ENCODE data around the gene TMED5.
"Not testable (repeated sequence)": the region's sequence is repeated elsewhere in the genome, so short reads cannot be mapped to it uniquely, and the experiment has no call there.

Gene TMED5

DNA sequence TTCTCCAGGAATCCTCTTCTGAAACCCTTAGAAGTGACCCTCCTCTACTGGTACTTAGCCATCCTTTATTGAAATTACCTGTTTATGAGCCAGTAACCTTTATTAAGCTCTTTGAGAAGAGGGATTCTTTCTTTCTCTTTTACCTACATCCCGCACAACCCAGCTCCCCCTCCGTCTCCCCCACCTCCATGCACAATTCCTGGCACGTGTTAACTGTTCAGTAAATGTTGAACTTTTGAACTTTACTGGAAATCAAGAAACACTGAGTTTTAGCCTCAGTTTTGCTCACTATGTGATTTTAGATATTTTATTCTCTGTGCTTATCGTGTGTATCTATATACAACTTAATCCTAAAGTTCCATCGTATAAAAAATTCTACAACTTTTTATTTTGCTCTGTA, 1.8 kb downstream of the TMED5 start:
- TF ChIP-seq, protein P1, sequence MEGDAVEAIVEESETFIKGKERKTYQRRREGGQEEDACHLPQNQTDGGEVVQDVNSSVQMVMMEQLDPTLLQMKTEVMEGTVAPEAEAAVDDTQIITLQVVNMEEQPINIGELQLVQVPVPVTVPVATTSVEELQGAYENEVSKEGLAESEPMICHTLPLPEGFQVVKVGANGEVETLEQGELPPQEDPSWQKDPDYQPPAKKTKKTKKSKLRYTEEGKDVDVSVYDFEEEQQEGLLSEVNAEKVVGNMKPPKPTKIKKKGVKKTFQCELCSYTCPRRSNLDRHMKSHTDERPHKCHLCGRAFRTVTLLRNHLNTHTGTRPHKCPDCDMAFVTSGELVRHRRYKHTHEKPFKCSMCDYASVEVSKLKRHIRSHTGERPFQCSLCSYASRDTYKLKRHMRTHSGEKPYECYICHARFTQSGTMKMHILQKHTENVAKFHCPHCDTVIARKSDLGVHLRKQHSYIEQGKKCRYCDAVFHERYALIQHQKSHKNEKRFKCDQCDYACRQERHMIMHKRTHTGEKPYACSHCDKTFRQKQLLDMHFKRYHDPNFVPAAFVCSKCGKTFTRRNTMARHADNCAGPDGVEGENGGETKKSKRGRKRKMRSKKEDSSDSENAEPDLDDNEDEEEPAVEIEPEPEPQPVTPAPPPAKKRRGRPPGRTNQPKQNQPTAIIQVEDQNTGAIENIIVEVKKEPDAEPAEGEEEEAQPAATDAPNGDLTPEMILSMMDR (IDR thresholded peaks at IDR 0.05) = no peak
- Mint-ChIP-seq H3K36me3 (ENCODE audit: low read depth) (peaks cover 24% of the 10 kb centered on the region), H3K4me1 (peaks cover 40% of the 10 kb centered on the region), H3K27ac (peak overlapping the region; percentile 53), H3K4me3 (peak overlapping the region; percentile 93), H3K27me3 (ENCODE audit: low read depth, poor library complexity) (no peaks in the 10 kb centered on the region), H3K9me3 (peaks cover 5% of the 10 kb centered on the region)
- DNase-seq = no peak

- no peak for DNase-seq
- H3K27me3 Mint-ChIP-seq (ENCODE audit: low read depth, poor library complexity) = no peaks in the 10 kb centered on the region
- TF ChIP-seq, protein P1 (IDR thresholded peaks at IDR 0.05) = no peak
- peaks cover 28% of the 10 kb centered on the region for H3K36me3 Mint-ChIP-seq (ENCODE audit: low read depth)
- H3K4me1 Mint-ChIP-seq = peaks cover 37% of the 10 kb centered on the region
- H3K9me3 Mint-ChIP-seq = peaks cover 5% of the 10 kb centered on the region
- H3K27ac Mint-ChIP-seq = peak overlapping the region; percentile 53
- peak overlapping the region; percentile 93 for H3K4me3 Mint-ChIP-seq
Measured at GRCh38 chr1:93177991-93178390, 2.2 kb downstream of the TMED5 start.

GRCh38 chr1:93174638-93175037, 5.6 kb downstream of the TMED5 start:
- not testable (repeated sequence) for DNase-seq; H3K27me3 Mint-ChIP-seq (ENCODE audit: low read depth, poor library complexity); H3K27ac Mint-ChIP-seq; H3K4me3 Mint-ChIP-seq
- Mint-ChIP-seq H3K4me1 (peaks cover 27% of the 10 kb centered on the region), H3K36me3 (ENCODE audit: low read depth) (peaks cover 56% of the 10 kb centered on the region), H3K9me3 (peaks cover 23% of the 10 kb centered on the region)

DNA sequence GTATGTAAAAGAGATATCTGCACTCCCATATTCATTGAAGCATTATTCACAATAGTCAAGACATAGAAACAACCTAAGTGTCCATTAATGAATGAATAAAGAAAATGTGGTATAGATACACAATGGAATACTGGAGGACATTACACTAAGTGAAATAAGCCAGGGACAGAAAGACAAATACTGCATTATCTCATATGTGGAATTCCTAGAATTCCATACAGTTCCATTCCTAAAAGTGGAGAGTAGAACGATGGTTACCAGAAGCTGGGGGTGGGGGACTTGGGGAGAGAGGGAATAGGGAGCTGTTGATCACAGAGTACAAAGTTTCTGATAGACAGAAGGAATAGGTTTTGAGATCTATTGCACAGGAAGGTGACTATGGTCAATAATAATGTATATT, 7.4 kb downstream of the TMED5 start:
- no peak overlapping the region for H3K27ac Mint-ChIP-seq
- H3K36me3 Mint-ChIP-seq (ENCODE audit: low read depth) = peaks cover 75% of the 10 kb centered on the region
- TF ChIP-seq, protein P1 (IDR thresholded peaks at IDR 0.05) = no peak
- no peak for DNase-seq
- peaks cover 4% of the 10 kb centered on the region for H3K27me3 Mint-ChIP-seq (ENCODE audit: low read depth, poor library complexity)
- H3K9me3 Mint-ChIP-seq = peaks cover 40% of the 10 kb centered on the region
- peaks cover 15% of the 10 kb centered on the region for H3K4me1 Mint-ChIP-seq
- H3K4me3 Mint-ChIP-seq = no peak overlapping the region

- peaks cover 52% of the 10 kb centered on the region for H3K9me3 Mint-ChIP-seq
- peaks cover 9% of the 10 kb centered on the region for H3K4me1 Mint-ChIP-seq
- H3K27me3 Mint-ChIP-seq (ENCODE audit: low read depth, poor library complexity) = peaks cover 4% of the 10 kb centered on the region
- TF ChIP-seq, protein P1 (IDR thresholded peaks at IDR 0.05) = no peak
- no peak overlapping the region for H3K4me3 Mint-ChIP-seq
- peaks cover 85% of the 10 kb centered on the region for H3K36me3 Mint-ChIP-seq (ENCODE audit: low read depth)
- H3K27ac Mint-ChIP-seq = peak overlapping the region; percentile 95
- no peak for DNase-seq
Measured at GRCh38 chr1:93171549-93172034, 8.6 kb downstream of the TMED5 start.

DNA sequence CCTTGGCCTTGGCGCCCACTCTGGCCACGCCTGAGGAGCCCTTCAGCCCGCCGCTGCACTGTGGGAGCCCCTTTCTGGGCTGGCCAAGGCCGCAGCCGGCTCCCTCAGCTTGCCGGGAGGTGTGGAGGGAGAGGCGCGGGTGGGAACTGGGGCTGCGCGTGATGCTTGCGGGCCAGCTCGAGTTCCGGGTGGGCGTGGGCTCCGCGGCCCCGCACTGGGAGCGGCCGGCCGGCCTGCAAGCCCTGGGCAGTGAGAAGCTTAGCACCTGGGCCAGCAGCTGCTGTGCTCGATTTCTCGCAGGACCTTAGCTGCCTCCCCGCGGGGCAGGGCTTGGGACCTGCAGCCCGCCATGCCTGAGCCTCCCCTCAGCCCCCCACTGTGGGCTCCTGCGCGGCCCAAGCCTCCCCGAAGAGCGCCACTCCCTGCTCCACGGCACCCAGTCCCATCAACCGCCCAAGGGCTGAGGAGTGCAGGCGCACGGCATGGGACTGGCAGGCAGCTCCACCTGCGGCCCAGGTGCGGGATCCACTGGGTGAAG, 10.0 kb downstream of the TMED5 start:
- H3K4me1 Mint-ChIP-seq; H3K27me3 Mint-ChIP-seq (ENCODE audit: low read depth, poor library complexity); H3K27ac Mint-ChIP-seq; H3K4me3 Mint-ChIP-seq; DNase-seq: not testable (repeated sequence)
- H3K36me3 Mint-ChIP-seq (ENCODE audit: low read depth) = peaks cover 85% of the 10 kb centered on the region
- H3K9me3 Mint-ChIP-seq = peaks cover 62% of the 10 kb centered on the region

- DNase-seq = no peak
- peaks cover 77% of the 10 kb centered on the region for H3K36me3 Mint-ChIP-seq (ENCODE audit: low read depth)
- TF ChIP-seq, protein P1 (IDR thresholded peaks at IDR 0.05) = no peak
- H3K4me1 Mint-ChIP-seq = peaks cover 9% of the 10 kb centered on the region
- H3K4me3 Mint-ChIP-seq = no peak overlapping the region
- H3K9me3 Mint-ChIP-seq = peaks cover 54% of the 10 kb centered on the region
- peaks cover 4% of the 10 kb centered on the region for H3K27me3 Mint-ChIP-seq (ENCODE audit: low read depth, poor library complexity)
- H3K27ac Mint-ChIP-seq = no peak overlapping the region
Measured at GRCh38 chr1:93167006-93167405, 13.2 kb downstream of the TMED5 start.

DNA sequence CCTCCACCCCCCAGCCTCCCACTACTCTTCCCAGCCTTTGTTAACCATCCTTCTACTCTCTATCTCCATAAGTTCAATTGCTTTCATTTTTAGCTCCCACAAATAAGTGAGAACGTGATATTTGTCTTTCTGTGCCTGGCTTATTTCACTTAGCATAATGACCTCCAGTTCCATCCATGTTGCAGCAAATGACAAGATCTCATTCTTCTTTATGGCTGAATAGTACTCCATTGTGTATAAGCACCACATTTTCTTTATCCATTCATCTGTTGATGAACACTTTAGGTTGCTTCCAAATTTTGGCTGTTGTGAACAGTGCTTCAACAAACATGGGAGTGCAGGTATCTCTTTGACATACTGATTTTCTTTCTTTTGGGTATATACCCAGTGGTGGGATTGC, 14.3 kb downstream of the TMED5 start:
- peaks cover 77% of the 10 kb centered on the region for H3K36me3 Mint-ChIP-seq (ENCODE audit: low read depth)
- H3K4me3 Mint-ChIP-seq = not testable (repeated sequence)

More for the DNA sequence above, 14.3 kb downstream of the TMED5 start:
- peaks cover 46% of the 10 kb centered on the region for H3K9me3 Mint-ChIP-seq
- not testable (repeated sequence) for H3K27ac Mint-ChIP-seq; H3K4me1 Mint-ChIP-seq; H3K27me3 Mint-ChIP-seq (ENCODE audit: low read depth, poor library complexity); DNase-seq
